Spleen (tissue), 7 donors: Measurements from ENCODE around the gene BTRC.

Source experiments
- CTCF ChIP-seq, 11 experiments: fragments of 200-600 bp in 7 of 11; fragments of 450-650 bp in 4 of 11; sonication (generic) in 4 of 11; IDR thresholded peaks in 8 of 11; conservative IDR thresholded peaks in 3 of 11; 1 replicate in 7 of 11; 2 replicates in 4 of 11; pipeline versions ENCODE4 v1.4.0 to v1.8.0; 2016 to 2021; ENCODE audit warnings: antibody characterized with exemption in 11 of 11, inconsistent platforms in 4 of 11, mild to moderate bottlenecking in 1 of 11
- POLR2A ChIP-seq, 3 donors: fragments of 450-650 bp; IDR thresholded peaks; one replicate each; pipeline ENCODE4 v1.5.1; 2017; ENCODE audit warnings: antibody characterized with exemption in 3 of 3, mild to moderate bottlenecking in 1 of 3
- POLR2AphosphoS5 ChIP-seq, 3 donors: sonication (generic); formaldehyde crosslinking; IDR thresholded peaks; one replicate each; pipeline ENCODE4 v1.5.1; 2017; ENCODE audit warnings: antibody characterized with exemption in 3 of 3
- donor health status: DM: no; HTN: no; CAD: no; lungs with moderate emphysema.
- donor health status: DM: no; HTN: no; CAD: no.
- donor health status: DM: no; HTN: no; CAD: no.

GRCh38 chr10:101453791-101454718 is 100.1 kb downstream of the BTRC start:
- TF ChIP-seq POLR2A (IDR thresholded peaks at IDR 0.05) = no peak
- no peak for TF ChIP-seq CTCF (IDR thresholded peaks at IDR 0.05 in 8 of 11, conservative IDR thresholded peaks at IDR 0.05 in 3 of 11)
- TF ChIP-seq POLR2AphosphoS5 (IDR thresholded peaks at IDR 0.05) = no peak
